Measurements from ENCODE around the gene ANO8.
"Not testable (repeated sequence)": the region's sequence is repeated elsewhere in the genome, so short reads cannot be mapped to it uniquely, and the experiment has no call there.

The ANO8 gene, protein sequence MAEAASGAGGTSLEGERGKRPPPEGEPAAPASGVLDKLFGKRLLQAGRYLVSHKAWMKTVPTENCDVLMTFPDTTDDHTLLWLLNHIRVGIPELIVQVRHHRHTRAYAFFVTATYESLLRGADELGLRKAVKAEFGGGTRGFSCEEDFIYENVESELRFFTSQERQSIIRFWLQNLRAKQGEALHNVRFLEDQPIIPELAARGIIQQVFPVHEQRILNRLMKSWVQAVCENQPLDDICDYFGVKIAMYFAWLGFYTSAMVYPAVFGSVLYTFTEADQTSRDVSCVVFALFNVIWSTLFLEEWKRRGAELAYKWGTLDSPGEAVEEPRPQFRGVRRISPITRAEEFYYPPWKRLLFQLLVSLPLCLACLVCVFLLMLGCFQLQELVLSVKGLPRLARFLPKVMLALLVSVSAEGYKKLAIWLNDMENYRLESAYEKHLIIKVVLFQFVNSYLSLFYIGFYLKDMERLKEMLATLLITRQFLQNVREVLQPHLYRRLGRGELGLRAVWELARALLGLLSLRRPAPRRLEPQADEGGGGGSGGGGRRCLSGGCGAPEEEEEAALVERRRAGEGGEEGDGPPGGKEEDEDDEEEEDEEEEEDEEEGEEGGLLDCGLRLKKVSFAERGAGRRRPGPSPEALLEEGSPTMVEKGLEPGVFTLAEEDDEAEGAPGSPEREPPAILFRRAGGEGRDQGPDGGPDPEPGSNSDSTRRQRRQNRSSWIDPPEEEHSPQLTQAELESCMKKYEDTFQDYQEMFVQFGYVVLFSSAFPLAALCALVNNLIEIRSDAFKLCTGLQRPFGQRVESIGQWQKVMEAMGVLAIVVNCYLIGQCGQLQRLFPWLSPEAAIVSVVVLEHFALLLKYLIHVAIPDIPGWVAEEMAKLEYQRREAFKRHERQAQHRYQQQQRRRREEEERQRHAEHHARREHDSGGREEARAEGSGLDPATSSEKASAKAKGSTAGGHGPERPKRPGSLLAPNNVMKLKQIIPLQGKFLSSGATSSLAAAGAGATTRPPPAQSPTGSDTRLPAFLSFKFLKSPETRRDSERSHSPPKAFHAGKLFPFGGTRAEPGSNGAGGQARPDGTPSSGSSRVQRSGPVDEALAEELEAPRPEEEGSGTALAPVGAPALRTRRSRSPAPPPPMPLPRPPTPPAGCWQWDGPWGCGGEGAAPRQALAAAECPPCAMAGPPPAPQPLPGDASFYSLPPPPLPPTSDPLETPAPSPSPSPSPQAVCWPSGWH

DNA sequence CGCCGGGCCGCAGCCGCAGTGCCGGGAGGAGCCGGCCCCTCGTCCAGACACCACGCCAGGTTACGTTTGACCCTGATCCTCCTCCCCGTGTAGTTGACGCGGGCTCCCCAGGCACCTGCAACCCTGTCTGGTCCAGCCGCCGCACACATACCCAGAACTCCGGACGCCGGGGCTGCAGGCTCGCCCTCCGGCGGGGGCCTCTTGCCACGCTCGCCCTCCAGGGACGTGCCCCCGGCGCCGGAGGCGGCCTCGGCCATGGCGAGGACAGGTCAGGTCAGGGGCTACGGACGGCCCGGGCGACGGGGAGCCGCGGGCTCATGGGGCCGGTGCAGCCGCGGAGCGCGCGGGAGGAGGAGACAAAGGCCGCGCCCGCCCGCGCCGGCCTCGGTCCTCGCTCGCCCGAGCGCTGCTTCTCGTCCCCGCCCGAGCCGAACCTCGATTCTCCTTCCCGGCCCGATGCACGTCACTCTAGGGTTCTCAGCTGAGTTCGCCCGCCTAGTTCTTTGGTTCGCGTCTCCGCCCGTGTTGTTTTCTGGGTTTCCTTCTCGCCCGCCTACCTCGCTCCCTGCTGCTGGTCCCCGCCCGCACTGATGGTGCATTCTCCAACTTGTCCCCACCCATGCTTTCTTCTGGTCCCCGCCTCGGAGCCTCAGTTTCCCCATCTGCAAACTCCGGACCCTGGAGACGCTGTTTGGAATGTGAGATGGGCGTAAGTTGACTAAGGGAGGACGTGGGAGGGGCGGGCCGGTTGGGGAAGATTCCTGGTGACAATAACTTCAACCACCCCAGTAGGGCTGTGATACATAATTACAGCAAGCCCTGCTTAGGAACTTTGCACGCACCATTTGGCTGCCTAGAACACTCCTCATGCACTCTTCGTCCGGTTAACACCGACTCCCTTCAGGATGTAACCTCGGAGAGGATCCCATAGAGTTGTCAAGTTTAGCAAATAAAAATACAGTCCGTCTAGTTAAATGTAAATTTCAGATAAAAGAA lies at the start of gene ANO8:
ANO8 (minus strand) TSS at position 442 of the 996 bp plus-strand sequence; CDS start at position 257, 185 bp downstream.
- DNase-seq (ENCODE audit: low spot score): peak; percentile 96

GRCh38 chr19:17380426-17381138 lies 45.9 kb upstream of the ANO8 start:
- no peak for DNase-seq (ENCODE audit: low spot score)

GRCh38 chr19:17379221-17379631 lies 44.6 kb upstream of the ANO8 start:
- no peak for DNase-seq (ENCODE audit: low spot score)

DNA sequence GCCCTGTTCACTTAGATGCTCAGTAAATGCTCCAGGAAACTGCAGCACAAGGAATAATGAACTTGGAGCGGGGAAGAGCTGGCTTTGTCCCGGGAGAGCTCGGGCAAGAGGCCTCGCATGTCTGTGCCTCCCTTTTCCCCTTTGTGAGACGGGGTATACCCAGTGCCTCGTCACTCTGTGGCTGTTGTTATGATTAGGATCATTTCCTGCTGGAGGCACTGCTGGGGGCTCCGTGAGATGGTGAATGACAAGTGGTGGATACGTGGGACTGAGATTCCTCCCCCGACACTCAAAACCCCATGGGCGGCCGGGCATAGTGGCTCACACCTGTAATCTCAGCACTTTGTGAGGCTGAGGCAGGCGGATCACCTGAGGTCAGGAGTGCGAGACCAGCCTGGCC lies 43.6 kb upstream of the ANO8 start:
- DNase-seq (ENCODE audit: low spot score): no peak

DNA sequence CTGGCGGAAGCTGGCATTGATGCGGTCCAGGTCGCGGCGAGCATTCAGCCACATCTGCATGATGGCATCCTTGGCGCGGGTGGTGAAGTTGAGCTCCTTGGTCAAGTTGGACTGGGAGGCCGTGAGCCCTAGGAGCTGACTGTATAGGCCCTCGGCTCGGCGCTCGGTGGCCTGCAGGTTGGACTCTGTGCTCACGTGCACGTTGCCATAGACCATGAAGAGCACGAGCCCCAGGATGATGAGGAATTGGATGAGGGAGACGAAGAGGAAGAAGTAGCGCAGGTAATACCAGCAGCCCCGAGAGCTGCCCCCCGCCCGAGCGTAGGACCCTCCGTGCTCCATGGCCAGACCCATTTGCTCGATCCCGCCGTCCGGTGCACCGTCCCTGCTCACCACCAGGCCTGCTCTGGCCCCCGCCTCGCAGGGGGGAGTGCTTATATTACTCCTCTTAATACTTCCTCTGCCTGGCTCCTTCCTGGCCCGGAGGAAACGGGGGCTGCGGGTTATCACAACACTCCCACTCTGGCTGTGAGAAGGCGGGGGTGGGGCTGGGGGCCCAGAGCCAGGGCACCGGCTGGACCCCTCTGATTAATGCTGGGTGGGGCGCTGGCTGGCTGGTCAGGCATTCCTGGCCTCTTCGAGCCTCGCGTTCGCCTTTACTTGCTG lies 42.4 kb upstream of the ANO8 start, which contains the start of gene PLVAP:
PLVAP (minus strand) TSS at position 408 of the 666 bp plus-strand sequence; CDS start at position 354, 54 bp downstream.
- DNase-seq (ENCODE audit: low spot score): no peak

DNA sequence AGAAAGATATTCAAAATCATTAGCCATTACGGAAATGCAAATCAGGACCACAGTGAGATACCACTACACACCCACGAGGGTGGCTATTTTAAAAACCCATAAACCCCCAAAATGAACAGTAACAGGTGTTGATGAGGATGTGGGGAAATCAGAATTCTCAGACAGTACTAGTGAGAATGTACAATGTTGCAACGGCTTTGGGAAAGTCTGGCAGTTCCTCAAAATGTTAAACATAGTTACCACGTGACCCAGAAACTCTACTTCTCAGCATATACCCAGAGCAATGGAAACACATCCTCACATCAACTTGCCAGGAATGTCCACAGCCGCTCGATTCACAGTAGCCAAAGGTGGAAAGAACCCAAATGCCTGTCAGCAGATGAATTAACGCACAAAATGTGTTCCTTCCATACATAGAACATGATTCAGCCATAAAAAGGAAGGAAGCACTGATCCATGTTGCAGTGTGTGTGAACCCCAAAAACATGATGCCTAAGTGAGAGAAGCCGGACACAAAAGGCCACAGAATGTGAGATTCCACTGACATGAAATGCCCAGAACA lies 35.5 kb upstream of the ANO8 start:
- DNase-seq (ENCODE audit: low spot score): no peak

DNA sequence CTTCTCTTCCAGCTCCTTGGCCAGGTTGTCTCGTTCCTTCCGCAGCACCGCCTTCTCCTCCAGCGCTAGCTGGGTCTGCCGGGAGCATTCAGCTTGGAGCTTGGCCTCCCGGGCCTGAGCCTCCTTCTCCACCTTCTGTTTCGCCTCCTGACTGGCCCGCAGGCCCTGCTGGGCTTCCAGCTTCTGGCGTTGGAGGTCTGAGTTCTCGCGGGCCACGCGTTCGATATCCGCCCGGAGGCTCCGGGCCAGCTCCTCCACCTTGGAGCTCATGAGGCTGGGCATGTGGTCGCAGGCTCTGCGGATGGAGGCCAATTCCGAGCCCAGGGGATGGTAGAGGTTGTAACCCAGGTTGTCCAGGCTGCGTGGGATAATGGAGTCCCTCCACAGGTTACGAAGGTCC lies 30.7 kb upstream of the ANO8 start:
- no peak for DNase-seq (ENCODE audit: low spot score)

GRCh38 chr19:17363852-17364605 lies 29.4 kb upstream of the ANO8 start:
- not testable (repeated sequence) for DNase-seq (ENCODE audit: low spot score)

DNA sequence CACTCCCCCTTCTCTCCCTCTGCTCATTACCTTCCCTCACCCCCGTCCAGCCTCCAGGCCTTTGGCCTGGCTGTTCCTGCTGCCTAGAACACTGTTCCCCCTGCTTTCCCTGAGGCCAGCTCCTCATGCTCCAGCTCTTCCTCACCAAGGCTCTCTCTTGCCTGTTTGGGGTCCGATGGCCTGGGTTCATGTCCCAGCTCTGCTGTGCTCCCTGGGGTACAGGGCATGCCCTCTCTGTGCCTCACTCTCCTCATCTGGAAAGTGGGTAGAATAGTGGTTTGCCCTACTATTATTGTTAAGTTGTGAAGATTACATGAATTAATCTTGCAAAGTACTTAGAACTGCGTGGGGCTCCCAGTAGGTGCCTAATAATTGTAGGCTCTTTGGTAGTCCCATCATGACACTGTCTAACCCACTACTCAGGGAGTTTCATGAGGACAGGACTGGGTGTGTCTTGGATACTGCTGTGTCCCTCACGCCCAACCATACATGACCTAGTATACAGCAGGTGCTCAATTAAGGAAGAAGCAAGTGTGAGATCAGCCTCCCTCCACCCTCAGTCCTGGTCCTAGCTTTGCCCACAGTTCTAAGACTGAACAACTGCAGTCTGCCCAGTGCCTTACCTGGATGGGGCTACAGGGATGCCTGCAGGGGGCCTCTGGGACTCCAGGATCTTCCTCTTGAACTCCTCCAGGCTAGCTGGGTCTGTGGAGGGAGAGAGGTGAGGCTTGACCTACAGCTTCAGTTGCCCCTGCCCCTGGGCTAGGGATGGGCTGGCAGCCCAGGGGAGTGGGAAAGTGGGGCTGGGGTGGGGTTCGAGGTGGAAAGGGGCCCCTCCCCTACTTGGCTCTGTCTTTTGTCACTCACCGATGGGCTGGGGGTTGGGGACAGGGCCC lies 25.5 kb upstream of the ANO8 start:
- DNase-seq (ENCODE audit: low spot score): no peak

- no peak for DNase-seq (ENCODE audit: low spot score)
Measured at GRCh38 chr19:17358395-17358794, 23.7 kb upstream of the ANO8 start.

DNA sequence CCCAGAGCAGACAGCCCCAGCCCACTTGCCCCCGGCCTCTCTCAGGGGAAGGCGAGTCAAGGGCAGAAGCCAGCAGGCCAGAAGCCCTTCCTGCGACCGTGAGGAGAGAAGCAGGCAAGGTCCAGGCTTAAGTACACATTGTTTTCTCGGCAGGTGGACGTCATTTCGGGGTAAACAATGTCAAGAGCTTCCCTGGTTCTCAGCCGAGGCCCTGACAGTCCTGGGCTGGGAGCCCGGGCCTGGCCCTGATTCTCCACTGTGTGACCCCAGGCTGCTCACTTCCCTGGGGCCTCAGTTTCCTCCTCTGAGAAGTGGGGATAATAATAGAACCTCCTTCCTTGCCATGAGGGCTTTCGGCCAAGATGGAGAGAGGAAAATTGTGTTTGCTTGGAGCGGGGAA lies 23.1 kb upstream of the ANO8 start:
- DNase-seq (ENCODE audit: low spot score): no peak

DNA sequence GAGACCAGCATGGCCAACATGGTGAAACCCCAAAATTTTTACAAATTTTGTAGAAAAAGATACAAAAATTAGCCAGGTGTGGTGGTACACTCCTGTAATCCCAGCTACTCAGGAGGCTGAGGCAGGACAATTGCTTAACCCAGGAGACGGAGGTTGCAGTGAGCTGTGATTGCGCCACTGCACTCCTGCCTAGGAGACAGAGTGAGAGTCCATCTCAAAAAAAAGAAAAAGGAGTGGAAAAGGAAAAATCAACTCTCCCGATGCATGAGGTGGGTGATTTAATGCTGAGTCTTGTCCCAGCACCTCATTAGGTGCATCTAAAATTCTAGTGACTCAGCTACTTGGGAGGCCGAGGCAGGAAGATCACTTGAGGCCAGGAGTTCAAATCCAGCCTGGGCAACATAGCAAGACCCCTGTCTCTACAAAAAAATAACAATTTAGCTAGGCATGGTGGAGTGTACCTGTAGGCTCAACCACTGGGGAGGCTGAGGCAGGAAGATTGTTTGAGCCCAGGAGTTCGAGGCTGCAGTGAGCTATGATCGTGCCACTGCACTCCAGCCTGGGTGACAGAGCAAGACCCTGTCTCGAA lies 22.5 kb upstream of the ANO8 start:
- no peak for DNase-seq (ENCODE audit: low spot score)

DNA sequence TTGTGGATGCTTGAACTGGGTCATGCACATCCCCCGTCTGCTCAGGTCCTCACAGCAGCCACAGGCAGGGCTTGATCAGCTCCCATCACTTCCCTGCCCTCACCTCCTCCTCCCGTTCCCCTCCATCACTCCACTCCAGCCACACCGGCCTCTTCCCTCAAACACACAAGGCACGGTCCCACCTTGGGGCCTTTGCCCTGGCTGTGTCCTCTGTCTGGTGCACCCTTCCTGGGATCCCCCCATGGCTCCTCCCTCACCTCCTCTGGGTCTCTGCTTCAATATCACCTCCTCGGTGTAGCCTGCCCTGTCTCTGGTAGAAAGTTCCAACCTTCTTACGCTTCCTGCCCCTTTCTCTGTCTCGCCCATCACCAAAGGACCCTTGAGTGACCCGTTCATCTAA lies 18.7 kb upstream of the ANO8 start:
- DNase-seq (ENCODE audit: low spot score): no peak

DNA sequence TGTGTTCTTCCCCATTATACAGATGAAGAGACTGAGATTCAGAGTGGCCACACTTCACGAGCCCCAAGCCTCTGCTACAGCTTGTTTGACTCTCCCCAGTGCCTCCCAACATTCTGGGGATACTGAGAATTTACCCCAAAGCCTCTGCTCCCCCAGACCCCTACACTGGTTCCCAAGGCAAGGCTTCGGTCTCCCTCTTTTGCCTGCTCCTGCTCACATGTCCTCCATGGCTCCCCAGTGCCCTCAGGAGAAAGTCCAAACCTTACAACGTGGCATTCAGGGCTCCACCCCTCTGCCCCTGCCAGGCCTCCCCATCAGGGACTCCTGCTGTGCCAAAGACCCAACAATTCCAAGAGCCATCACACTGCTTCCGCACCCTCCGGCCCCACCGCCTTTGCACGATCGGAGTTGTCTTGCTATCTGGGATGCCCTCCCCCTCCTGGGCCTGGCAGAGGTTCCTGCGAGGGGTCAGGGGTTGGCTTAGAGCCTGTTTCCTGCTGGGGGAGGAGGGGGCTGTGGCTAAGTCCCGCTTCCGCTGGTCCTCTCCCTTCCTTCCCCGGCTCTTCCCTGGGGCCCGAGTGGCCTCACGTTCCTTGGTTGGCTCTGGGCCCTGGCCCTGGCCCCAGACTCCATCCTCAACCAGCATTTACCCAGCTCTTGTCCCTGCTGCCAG lies 18.1 kb upstream of the ANO8 start:
- DNase-seq (ENCODE audit: low spot score): no peak

DNA sequence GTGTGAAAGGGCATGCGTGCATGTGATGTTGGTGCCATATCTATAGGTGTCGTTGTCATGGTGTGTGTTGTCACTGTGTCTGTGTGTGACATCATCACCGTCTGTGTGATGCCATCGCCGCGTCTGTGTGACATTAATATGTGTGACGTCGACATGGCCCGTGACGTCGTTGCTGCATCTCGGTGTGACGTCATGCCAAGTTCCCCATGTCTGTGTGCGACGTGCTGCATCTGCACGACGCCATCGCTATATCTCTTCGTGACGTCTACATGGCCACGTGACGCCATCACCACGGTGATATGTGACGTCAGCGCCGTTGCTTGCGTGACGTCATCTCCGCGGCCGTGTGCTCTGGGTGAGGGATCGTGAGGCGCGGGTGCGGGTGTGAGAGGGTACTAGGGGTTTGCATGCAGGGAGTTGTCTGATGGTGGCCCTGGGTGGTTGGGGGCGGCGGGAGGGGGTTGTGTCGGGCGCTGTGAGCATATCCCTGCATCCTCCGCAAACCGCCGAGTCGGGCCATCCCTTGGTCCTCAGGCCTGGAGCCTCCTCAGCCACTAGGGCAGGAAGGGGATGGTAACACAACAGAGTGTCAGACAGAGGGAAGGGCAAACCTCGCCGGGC lies 17.3 kb upstream of the ANO8 start:
- no peak for DNase-seq (ENCODE audit: low spot score)

GRCh38 chr19:17348700-17349099 lies 14.0 kb upstream of the ANO8 start:
- DNase-seq (ENCODE audit: low spot score): peak; percentile 36
